Effector CD8-positive, alpha-beta T cell (primary cell): ENCODE data around the gene LDB2.
"Not testable (repeated sequence)": the region's sequence is repeated elsewhere in the genome, so short reads cannot be mapped to it uniquely, and the experiment has no call there.

Experiments used
- DNase-seq: peaks from one replicate; lab custom pipeline; 2025; lab: John Stamatoyannopoulos, UW

LDB2 gene

DNA sequence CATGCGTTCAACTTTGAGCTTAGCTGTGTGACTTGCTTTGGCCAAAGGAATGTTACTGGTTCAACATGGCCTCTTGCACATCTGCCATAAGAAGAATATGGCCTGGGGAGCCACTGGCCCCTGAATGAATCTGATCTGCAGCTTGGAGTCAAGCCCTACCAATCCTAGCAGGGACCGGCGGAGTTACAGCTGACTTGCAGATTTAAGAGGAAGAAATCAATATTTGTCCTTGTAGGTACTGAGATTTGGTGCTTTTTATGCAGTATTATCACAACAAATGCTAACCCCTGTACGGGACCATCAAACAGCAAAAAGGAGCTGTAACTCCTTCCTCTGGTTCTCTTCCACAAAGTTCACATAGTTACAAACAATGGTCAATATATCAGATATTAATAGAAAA lies 252.0 kb downstream of the LDB2 start:
- no peak for DNase-seq

DNA sequence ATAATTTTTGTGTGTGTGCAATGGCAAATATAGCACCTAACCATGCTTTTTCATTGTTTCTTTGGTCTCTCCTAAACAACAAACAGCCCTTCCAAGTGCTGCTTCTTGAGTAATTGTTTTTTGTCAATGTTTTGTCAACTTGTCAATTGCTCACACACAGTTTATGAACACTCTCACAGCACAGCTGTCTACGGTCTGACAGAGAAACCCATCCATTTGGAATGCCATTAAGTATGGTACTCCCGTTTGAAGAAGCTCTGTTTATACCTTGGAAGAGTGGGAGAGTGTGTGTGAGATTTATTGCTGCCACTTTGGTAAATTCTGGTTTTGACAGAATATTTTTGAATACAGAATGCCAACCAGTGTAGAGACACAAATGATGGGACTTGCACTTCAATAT lies 254.6 kb downstream of the LDB2 start:
- no peak for DNase-seq

DNA sequence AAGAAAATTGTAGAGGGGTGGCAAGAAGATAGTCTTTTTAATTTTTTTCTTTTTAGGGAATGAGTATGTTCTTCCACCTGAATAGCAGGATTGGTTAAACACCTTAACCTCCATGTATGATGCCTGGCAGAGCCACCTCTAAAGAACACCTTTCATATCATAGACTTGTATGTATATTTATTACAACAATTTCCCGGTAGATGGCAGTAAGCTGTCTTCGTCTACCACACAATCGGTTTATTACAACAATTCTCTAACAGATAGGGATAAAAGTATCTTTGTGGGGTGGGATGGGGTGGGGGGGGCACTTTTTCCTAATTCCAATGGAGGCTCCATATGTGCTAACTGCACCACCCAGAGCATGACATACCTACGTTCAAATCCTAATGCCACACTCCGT lies 255.5 kb downstream of the LDB2 start:
- no peak for DNase-seq

DNA sequence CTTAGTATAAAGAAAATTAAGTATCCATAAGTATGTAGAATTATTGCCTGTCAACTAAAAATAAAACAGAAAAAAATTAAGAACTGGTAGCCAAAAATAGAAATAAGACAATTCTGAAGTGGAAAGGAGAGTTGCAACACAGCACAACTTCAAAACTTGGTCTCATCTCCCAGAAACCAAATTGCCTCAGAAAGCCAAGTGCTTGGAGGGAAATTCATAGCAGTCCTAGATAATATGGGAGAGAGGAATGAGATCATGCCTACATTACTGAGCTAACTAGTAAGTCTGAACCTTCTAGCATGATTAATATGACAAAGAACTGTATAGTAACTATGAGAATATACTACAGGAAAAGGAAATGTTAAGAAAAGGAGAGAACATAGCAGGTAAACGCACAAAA lies 256.5 kb downstream of the LDB2 start:
- no peak for DNase-seq

DNA sequence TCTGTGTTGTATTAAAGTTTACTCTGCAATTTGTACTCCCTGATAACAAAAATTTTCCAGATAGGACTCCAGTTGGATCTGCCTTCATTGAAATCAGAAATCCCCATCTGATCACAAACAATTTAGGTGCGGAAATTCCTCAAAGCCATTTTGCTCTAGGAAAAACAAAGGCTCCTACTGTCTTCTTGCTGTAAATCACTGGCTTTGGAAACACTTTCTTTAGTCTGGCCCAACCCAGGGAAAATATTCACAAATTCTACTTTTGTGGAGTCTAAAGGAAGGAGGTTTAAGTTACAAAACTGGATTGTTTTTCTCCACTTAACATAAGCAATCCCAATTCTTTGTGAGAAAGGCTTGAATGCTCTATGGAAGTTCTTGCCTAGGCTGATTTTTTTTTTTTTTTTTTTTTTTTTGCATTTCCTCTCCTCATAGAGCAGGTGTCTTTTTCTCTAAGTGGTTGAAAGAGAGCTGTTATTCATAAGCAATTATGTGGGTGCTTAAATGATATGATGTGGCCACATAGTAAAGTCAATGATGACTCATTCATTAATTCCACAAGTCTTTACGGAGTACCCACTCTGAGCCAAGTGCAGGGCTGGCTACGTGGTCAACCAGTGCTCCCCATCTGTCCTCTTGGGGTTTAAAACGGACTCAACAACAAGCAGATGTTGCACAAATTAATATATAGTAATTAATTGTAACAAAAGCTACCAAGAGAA lies 261.4 kb downstream of the LDB2 start:
- no peak for DNase-seq

DNA sequence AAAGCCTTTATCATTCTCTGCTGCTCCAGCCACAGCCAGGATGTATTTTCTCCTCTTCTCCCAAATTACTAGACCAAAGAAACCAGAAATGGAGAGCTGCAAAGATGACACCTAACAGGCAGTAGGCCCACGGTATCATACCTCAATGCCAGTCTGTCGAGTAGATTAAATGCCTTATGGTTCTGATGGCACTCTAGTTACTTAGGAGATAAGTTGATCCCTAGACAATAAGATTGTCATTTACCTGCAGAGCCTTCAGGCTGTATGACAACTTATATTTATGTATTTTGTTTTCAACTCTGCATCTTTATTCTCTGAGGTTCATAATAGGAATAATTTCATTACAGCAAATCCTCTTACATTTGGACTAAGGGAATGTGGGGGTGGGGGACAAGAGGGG lies 262.1 kb downstream of the LDB2 start:
- DNase-seq: no peak

DNA sequence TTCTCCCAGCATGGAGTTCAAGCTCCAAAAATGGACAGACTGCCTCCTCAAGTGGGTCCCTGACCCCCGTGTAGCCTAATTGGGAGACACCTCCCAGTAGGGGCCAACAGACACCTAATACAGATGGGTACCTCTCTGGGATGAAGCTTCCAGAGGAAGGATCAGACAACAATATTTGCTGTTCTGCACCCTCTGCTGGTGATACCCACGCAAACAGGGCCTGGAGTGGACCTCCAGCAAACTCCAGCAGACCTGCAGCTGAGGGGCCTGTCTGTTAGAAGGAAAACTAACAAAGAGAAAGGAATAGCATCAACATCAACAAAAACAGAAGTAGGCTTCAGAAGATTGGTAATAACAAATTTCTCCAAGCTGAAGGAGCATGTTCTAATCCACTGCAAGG lies 269.2 kb downstream of the LDB2 start:
- not testable (repeated sequence) for DNase-seq

DNA sequence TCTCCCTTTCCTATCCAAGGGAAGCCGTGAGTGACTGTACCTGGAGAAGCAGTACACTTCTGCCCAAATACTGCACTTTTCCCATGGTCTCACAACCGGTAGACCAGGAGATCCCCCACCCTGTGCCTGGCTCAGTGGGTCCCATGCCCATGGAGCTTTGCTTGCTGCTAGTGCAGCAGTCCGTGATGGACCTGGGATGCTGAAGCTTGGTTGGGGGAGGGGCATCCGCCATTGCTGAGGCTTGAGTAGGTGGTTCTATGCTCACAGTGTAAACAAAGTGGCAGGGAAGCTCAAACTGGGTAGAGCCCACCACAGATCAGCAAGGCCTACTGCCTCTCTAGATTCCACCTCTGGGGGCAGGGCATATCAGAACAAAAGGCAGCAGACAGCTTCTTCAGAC lies 269.6 kb downstream of the LDB2 start:
- DNase-seq: not testable (repeated sequence)

DNA sequence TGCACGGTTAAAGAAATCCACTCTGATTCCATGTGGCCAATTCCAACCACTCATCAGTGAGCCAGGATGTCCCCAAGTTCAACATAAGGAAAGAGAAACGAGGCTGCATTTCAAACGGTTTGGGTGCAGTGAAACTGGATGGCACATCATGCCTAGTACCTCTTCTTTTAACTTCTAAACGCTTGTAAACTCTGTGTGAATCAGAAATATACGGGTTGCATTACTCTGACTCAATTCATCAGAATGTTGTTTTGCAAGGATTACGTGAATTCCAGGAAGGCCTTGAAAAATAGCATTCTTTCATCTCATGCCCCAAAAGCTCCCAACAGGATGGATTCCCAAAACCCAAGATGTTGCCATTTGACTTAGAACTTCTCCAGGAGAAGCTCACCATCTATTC lies 270.4 kb downstream of the LDB2 start:
- no peak for DNase-seq

DNA sequence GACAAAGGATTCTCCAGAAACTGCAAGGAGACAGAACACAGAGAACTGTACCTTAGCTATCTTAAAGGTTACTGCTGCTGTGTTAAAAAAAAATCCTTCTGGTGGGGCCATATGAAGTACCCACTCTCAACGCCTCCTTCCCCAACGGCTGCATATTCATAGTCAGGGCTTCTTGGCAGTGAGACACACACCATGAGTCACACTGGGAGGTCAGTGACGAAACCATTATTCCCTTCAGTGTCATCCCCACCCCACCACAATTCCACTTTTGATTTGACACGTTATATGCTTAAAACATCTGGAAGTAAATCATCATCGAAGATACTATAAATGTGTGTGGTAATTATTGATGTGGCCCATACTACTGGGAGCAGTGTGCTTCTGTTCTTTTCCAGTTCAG lies 271.5 kb downstream of the LDB2 start:
- no peak for DNase-seq

DNA sequence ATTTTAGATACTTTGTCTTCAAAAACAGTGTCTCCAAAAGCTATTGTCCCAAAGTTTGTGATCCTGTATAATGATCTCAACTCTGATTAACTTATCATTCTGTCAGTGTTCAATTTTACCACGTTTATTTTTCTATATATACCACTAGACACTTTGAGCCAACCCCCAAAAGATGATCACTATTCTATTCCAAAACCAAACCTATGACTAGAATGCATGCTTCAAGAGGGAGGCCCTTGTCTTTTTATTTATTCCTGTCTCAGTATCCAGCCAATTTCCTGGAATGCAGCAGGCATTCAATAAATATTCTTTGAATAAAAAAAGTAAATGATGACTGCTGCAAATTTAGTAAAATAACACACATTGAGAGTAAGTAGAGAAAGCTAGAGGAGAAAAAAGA lies 275.6 kb downstream of the LDB2 start:
- DNase-seq: no peak

DNA sequence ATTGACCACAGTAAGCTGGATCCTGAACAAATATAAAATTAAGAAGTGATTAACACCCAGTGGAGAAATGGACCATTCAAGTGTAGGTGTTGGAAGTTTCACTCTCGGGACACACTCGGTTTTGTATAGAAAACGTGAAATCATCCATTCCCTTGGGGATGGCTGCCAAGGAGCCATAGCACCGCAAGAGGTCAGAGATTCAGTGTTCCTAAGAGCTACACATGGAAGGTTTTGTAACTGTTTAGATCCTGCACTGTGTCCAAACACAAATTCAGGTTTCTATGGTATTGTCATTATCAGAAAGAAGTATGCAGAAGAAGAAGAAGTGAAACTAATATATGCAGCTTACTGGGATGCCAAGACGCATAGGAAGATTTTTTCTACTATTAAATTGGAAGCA lies 281.0 kb downstream of the LDB2 start:
- DNase-seq: no peak

DNA sequence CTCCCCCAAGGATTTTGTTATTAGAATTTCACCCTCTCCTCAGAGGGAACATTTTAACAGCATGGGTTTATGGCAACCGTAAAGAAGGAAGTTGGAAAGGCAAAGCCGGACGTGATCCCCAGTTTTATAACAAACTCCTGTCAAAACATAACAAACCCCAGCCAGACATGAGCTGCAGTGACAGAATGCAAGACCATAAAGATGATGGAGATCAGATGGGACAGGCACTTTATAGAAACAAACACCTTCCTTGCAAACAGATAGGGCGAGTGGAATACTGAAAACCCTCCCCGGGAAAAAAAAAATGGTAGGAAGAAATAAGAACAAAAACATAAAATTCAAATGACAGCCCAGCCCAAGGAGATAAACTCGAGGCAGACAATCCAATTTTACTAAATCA lies 281.4 kb downstream of the LDB2 start:
- DNase-seq: no peak

DNA sequence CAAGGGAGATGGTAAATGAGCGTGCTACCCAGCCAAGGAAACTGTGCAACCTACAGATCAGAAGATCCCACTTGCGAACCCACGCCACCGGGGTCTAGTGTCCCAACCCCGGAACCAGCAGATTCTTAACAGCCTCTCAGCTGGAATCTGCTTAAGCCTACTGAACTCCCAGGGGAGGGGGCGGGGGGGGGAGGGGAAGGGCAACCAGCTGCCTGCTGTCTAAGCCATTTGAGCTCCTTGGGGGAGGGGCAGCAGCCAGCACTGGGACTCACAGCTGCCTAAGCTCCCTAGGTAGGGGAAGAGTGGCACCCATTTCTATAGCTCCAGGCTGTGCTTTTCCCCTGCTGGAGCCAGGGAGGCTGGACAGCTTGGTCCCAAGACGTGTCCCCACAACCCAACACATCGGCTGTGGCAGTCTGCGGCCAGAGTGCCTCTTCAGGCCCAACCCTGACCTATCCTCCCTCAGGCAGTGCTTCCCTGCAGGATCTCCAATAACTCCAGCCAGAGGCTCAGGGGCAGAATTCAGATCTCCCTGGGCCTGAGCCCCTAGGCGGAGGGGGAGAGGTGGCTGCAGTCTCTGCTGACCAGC lies 289.2 kb downstream of the LDB2 start:
- no peak for DNase-seq

DNA sequence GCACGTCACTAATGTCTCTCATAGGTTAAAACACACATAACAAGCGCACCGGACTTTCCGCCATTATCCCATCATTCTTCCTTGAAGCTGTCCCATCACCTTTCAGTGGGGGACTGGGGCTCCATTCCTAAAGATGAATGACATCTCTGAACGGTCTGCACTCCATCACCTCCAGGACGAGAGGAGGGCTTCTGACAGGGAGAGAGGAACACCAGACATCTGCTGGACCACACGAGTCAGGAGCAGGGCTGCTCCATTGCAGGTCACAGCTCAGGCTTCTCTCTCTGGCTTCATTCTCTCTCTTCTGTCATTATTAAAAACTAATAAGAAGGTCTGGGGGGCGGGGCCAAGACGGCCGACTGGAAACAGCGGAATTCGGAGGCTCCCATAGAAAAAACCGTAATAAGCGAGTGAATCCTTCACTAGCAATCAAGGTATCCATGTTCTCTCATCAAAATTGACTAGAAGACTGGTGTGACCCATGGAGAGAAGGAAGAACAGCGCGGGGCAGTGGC lies 289.8 kb downstream of the LDB2 start:
- no peak for DNase-seq

DNA sequence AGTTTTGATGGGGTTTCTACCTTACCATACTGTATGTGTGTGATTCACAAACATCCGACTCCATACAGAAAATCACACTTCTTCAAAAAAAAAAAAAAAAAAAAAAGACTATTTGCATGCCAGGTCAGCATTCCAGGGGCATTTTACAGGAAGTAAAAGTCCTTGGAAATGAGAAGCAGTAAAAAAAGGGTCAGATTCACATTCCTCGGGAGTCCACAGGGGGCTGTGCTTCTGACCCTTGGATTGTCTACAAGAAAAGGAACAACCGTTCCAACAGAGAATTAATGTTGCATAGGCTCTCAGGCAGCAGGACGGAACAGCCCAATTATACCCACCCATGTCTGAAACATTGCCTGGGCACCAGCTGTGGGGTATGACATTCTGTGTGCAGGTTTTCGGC lies 290.3 kb downstream of the LDB2 start:
- DNase-seq: no peak

DNA sequence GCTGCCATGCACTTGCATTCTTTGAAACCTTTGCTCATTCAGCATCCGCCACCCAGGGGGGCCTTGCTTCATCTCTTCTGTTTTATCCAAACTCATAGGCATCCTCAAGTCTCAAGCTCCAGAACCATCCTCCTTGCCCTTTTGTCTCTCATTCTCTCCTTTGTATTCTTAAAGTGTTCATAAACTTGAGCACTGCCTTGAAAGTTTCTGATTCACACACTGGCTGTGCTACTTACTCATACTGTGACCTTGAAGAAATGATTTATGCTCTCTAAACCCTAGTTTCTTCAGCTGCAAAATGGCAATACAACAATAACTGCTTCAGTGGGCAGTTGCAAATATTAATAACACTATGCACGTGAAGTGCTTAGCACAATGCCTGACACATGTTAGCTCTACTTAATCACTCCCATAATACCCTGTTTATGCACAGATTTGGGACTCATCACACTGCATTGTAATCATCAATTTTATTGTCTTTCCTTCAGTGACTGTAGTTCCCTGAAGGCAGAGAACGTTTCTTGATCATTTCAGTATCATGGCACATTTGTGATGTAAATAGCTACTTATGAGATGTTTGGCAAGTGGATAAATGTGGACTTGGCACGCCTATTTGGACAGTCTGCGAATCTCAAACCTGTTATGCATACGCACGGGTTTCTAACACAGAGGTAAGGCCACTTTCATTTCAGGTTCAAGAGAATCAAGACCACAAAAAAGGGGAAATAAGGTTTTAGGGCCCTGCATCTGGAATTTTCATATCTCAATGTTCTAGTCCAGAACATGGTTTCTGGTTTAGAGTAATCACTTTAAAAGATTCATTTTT lies 291.0 kb downstream of the LDB2 start:
- no peak for DNase-seq

DNA sequence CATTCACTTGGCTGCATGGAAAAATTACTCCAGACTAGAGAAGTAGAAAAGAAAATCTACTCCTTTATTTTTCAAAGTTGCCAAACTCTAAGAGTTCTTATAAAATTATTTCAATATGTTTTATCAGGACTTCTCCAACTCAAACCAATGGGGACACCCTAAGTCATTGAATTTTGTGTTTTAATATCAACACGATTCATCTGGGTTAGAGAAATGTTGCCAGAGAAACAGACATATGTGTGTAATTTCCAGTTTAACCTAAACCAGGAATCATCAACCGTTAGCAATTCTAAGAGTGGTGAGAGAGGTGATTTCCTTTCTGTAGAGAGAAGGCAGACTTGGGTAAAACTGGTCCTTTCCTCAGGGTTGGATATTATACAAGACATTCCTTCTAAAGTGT lies 291.8 kb downstream of the LDB2 start:
- DNase-seq: no peak

DNA sequence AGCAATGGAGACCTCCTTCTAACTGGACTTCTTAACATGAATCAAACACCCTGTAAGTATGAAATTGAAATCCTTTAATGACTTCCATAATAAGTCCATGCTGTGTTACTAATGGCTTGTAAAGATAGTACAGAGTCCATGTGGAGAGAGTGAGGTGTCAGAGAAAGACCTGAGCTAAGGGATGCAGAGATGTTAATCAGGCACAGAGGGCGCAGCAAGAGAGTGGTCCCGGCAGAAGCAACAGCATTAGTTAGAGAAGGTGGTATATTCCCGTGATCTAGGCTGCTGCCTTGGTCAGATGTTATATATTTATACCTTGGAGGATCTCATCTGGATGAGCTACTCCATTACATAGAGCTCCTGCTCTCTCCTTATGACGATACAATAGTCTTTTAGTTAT lies 295.3 kb downstream of the LDB2 start:
- no peak for DNase-seq

DNA sequence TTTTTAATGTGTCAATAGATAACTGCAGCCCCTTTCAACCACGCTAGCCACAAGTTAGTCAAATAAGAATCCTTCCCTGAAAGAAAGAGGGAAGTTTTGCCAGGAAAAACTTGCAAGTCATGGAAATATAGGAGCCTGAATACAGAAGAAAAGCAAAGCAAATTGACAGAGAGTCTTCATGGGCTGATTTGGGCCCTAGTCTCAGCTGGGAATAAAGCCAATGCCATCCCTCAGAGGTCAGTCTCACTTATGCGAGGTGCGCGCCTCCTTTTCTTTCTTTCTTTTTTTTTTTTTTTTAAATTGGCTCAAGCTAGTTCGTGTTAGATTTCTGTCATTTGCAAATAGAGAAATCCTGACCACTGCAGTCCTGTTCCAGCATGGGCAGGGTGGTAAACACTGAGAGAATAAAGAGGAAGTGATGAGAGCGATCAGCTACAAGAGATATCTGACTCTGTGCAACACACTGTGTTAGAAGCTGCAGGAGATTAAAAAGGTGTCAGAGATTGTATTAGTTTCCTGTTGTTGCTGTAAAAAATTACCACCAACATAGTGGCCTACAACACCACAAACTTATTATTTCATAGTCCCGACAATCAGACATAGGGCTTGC lies 299.7 kb downstream of the LDB2 start:
- no peak for DNase-seq

DNA sequence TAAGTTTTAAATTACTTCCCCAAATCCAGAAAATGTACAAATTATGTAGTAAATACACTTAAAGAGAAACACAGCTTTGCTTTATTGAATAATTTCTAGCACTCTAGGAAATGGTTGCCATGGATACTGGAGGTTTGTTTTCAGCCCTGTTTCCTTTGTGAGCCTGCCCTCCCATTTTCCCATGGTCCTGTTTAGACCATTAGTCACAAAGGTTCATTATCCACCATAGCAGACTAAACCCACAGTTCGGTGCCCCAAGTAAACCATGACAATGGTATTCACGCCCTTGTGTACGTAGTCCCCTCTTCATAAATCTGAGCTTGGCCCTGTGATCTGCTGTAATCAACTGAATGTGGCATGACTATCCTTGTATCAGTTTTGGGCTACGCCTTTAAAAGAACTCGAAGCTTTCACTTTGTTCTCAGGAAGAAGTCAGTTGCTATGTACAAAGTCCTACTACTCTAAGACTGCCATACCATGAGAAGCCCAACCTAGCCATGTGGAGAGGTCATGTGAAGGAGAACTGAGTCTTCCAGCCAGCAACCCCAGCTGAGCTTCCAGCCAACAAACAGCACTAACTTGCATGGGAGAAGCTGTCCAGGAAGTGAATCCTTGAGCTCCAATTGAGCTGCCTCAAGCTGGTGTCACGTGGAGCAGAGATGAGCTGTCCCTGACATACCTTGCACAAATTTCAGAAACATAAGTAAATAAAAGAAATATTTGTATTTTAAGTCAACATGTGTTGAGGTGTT lies 300.4 kb downstream of the LDB2 start:
- no peak for DNase-seq

DNA sequence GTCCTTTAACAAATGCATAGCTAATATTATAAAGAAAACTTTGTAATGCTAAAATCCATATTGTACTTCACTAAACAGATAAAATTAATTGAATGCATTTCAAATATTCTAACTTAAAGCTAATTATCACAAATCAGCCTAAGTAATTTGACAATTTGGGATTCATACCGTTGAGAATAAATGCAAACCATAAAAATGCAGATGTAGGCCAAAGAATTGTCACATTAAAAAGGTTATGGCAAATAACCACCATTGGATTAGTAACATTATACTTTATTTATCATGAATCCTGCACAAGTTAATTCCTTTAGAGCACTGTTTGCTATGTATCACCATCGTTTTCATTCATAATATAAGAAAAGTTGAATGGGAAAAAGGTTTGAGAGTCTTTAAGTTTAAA lies 301.0 kb downstream of the LDB2 start:
- DNase-seq: no peak
